Stimulated activated CD4-positive, alpha-beta T cell treated with anti-CD3 and anti-CD28 coated beads, Interleukin-15, amount 100 ng/mL, for 24 hours (primary cell): ENCODE data around the gene TUT1.
"Not testable (repeated sequence)": the region's sequence is repeated elsewhere in the genome, so short reads cannot be mapped to it uniquely, and the experiment has no call there.

Experiments
- DNase-seq: peaks from one replicate; pipeline ENCODE4 v3.0.0-alpha.2; 2020

TUT1 gene

DNA sequence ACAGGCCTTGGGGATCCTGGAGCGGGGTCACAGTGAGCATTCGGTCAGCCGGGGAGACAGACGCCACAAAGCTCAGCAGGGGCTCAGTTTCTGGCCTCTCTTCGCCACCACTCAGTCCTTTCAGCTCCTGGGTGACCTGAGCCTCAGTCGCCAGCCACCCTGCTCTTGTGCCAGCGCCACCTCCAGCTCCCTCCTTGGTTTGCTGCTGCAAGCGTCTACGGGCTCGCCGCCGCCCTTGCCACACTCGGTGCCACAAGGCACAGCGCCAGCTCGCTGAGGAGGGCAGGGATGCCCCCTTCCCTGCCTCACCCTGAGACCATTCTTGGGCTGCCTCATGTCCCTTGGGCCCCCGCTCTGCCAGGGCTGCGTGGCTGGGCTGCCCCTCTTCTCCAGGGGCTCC is 16.2 kb downstream of the TUT1 start:
- no peak for DNase-seq

DNA sequence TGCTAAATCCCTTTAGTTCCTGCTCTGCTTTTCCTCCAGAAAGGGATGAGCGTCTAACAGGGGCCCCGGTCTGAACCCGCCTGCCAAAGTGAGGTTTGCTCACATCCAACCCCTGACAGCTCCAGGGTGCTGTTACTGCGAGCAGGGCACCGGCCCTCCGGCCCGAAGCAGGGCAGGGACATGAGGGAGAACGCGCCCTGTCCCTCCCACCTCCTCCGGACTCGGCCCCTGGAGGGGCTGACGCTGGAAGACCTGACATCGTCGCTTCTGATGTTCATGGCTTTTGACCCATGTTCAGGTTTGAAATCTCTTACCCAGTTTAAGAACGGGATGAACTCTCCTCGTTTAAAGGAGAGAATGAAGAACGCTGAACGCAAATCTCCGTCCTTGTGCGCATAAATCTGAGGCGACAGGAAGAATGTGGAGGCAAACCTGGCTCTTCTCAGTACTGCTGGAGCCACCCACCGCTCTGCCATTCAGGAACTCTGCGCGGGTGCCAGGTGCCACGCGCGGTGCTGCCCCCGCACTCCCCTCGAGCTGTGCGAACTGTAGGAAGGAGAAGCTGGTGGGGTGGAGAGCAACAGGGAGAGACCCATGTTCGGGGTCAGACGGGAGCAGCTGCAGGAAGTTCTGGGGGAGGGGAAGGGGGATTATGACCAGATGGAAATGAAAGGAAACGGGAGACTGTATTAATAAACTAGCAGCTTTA is 16.8 kb downstream of the TUT1 start:
- DNase-seq: peak; percentile 35

DNA sequence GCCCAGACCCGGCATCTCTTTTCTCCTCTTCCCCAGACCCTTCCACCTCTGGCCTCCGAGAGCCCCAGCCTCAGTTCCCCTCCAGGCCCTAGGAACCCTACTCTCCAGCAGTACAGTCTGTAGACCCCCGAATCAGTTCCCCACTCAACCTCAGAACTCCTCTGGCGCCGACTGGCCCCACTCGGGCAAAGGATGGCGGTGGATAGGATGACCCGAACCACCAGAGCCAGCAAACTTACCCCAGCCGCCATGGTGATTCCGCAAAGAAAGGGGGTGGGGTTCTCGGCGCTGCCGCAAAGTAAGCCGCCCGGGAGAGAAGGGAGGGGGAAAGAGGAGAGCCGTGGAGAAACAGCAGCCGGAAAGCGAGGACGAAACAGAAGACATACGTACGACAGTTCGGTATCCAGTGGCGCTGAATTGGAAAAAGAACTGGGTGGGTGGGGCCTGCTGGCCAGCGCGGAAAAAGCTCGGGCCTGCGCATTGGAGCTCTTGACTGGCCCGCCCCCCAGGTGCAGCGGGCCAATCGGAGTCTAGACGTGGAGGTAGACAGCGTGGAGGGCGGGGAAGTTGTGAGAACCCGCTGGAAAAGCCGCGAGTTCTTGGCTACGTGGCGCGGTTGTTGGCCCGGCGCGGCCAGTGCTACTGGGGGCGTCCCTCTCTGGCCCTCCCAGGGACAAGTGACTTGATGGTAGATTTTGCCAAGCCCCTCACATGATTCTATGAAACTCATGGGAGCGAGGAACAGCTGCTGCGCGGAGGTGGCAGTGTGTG is 17.5 kb downstream of the TUT1 start, which contains the start of gene EEF1G:
TSS of gene EEF1G (minus strand) at position 300 of the 771 bp plus-strand sequence. CDS start at position 251, 49 bp downstream.
- DNase-seq: peak; percentile 98

DNA sequence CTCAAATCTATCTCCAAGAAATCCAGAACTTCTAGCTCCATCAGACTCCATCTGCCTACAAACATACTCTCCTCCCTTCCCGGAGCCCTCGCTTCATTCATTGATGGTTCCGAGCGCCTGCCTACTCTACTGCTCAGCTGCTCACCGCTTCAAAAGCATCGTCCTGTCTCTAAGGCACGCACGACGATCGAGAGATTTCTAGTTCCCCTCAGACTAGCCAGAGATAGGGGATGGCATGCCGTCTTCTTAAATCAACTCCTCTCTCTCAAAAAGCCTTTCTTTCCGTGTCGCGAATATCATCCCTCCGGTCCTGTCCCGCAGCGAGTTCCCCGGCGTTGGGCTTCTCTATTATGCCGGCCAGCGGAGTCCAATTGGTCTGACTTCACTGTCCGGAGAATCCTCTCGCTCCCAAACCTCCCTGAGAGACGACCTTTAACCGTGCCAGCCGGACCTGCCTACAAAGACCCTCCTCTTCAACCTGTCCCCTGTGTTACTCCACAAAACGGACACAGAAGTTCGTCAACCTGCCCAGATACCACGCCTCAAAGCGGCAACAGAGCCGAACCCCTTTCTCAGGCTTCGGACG is 18.2 kb downstream of the TUT1 start:
- DNase-seq: peak; percentile 32

DNA sequence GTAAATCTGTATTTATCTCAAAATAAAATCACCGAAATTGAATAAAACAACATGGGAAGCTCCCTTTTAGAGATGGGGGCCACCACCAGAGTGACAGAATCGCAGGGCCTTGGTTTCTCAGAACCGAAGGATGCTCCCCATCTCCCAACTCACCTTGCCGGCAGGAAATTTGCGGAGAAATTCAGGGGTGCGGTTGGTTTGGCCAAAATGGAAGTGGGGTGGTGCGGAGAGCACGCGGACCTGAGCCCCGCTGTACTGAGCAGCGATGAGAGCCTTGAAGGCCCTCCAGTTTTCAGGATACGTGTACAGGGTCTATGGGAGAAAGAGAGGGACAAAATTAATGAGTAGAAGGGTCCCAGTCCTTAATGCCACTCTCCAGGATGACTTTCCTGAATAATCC is 18.9 kb downstream of the TUT1 start:
- no peak for DNase-seq

DNA sequence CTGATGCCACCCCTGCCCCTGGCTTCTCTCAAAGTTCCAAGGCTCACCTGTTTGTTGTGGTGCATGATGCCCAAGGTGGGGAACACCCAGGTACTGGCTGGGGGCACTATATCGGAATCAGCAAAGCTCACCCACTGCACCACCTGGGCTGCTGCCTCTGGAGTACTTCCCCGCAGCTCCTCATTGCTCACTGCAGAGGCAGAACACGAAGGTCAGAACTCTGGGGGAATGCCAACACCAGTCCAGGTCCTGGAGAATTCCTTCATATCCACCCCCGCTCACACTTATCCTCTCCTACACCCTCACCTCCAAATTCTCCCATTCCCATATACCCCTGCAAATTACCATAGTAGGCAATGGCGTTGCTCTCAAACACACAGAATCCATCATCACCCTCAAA is 19.8 kb downstream of the TUT1 start:
- DNase-seq: not testable (repeated sequence)

DNA sequence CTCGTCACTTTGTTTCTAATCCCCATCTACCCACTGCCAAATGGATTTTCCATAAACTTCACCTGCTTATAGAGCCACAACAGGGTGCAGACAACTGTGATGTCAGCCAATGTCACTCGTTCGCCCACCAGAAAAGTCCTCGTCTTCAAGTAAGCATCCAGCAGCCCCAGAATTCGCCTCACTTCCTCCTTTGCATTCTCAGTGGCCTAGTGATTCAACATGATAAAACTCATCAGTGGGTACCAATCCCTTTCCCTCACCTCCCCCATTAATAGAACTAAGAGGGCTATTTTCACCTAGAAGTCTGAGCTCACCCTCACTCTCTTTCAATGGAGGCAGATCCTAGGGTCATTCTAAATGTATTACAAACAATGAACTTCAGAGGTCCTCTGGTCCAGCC is 20.4 kb downstream of the TUT1 start:
- DNase-seq: not testable (repeated sequence)

DNA sequence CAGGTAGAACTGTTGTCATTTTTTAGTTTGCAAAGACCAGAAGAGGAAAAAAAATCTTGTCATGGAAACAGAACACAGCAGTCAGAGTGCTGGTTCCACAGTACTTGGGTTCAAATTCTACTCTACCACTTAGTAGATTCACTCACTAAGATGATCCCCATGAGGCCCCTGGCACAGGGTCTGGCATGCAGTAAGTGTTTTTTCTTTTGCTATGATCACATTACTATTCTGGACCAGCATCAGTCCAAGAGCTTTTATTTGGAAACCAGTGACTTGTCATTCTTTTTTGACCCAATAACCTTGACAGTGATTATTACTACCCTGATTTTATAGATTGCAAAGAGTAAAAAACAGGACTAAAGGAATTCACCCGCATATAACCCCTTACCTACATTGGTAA is 21.7 kb downstream of the TUT1 start:
- DNase-seq: no peak

DNA sequence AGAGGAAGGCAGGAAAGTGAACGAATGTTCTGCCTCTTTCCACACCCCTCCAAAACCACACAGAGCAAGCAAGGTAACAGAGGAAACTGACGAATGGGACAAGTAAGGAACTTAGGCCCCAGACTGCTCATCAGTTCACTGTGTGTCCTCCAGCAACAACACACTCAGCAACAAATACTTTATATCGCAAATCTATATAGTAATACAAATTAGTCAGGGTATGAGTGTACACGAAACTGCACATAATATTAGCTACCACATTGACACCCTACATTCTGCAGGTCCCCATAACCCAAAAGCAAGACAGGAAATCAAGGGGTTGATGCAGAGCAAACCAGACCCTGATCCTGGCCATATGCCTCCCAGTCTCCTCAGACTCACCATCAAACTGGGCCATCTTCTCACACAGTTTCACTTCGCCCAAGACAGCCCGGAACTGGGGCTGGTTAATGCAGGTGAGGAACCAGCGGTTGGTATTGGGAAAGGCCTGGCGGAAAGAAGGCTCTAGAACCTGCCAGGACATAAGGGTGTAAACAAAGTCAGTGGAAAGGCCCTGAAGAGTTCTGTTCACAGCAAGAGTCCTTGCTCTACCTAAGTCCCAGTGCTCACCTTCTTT is 24.2 kb downstream of the TUT1 start:
- DNase-seq: no peak

DNA sequence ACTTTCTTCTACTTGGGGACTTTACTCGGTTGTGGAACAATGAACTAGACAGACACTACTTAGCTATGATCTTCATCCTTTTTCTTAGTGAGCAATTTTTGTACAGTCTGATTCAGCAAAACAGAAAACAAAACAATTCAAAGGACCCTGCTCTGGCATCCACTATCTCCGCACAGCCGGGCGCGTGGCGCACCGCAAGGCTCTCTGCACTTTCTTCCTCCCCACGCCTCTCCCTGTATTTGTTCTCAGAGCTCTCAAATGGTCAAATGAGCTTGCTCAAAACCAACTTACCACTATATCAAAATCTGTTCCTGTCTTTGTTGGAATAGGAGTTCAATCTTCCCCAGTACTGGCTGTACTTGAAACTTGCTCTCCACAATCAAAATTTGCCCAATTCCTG is 25.1 kb downstream of the TUT1 start:
- DNase-seq: no peak

DNA sequence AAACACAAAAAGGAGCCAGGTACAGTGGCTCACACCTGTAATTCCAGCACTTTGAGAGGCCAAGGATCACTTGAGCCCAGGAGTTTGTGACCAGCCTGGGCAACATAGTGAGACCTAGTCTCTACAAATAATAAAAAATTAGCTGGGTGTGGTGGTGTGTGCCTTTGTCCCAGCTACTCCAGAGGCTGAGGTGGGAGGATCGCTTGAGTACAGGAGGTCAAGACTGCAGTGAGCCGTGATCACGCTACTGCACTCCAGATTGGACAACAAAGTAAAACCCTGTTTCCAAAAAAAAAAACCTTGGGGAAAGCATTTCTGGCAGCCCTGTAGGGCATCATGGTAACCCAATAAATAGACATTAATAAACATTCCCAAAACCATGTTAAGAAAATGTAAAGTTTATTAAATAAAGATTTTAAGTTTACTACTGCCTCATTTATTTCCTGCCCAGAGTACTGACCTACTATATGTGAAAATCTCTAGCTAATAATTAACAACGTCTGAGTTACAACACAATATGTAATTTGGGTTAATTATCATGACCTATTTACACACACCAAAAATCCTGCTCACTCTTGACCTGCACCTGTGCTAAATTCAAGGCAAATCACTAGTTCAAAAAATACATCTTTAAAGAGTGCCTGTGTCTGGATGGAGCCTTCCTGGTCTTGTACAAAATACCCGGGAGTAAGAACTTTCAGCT is 26.1 kb downstream of the TUT1 start:
- DNase-seq: no peak

DNA sequence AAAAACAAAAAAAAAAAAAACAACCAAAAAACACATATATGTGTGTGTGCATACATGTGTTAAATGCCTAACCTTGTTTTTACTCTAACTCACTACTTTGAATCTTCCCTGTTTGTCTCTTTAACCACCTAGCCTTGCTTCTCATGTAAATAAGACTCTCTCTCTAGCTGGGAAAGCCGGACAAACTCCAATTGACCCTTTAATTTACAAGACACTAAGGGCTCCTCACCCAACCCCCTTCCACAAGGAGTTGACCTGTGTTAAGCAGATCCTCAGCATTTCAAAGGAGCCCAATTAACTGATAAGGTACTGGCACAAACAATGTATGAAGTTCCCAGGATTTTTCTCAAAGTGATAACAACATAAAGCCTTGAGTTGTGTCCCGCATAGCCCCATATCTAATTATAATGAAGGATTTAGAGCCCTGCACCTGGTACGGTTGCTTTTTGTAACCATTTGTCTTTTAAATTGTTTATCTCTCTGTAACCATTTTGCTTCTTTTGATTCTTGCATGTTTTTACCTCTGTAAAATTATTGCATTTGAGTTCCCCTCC is 29.6 kb downstream of the TUT1 start:
- DNase-seq: not testable (repeated sequence)

DNA sequence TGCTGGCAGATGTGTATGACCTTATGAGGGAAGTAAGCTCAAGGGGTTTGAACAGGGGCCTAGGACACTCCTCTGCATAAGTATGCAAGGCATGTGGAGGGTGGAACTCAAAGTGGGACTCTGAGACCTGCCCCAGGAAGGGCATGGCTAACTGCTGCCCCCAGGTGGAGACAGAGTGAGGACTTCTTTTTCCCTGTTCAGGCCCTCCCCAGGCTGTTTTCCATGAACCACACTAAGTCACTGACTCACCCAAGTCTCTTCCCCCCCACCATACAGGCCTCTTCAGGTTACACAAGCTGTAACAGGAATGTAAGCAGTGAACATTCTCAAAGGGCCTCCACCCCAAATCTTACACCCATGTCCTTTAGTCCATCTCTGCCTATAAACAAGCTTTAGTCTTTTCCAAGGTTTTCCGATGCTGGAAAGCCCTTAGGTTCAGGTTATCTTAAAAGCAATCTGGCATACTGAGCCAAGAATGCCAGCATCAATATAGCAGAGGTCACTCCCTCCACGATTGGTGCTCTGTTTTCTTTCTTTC is 30.7 kb downstream of the TUT1 start:
- peak; percentile 79 for DNase-seq

DNA sequence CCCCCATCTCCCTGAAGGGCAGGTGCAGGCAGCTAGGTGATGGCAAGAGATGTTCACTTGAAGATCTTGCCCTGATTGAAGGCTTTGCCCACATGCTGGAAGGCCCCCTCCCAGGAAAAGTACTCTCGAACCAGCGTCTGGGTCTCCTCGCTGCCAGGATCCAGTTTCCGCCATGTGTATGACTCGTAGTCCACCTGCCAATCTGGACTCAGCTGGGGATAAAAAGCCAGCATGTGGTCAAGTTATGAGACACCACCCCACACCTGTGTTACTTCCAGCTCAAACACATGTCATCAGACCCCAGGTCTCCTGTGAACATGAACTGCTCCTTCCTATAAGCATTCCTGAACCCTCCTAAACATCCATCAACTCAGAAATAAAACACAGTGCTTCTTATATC is 31.7 kb downstream of the TUT1 start:
- DNase-seq: not testable (repeated sequence)

DNA sequence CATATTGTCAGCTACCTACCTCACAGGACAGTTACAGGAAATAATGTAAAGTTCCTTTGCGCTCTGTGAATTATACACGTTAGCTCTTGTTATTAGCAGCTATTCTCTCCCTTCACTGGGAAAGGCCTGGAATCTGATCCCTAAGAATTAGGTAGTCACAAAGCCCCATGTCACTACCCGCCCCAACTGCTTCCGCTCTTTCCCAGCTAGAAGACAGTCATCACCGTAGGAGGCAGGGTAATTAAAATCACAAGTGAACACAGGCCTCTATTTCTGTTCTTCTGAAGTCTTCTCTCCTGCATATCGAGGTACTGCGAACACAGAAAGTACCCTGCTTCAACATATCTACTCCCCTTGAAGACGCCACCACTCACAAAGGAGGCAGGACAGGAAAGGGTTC is 32.1 kb downstream of the TUT1 start:
- no peak for DNase-seq

DNA sequence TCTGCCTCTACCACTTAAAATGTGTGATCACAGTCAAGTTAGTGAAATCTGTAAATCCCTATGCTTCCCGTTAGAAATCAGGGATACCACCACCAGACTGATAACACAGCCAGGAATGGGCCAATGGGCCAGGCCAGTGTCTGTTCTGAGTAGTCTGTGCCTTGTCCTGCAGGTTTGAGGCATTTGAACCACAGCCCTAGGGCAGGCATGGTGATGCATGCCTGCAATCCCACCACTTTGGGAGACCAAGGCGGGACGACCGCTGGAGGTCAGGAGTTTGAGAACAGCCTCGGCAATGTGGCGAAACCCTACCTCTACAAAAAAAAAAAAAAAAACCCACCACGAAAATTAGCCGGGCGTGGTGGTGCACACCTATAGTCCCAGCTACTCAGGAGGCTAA is 32.7 kb downstream of the TUT1 start:
- no peak for DNase-seq

DNA sequence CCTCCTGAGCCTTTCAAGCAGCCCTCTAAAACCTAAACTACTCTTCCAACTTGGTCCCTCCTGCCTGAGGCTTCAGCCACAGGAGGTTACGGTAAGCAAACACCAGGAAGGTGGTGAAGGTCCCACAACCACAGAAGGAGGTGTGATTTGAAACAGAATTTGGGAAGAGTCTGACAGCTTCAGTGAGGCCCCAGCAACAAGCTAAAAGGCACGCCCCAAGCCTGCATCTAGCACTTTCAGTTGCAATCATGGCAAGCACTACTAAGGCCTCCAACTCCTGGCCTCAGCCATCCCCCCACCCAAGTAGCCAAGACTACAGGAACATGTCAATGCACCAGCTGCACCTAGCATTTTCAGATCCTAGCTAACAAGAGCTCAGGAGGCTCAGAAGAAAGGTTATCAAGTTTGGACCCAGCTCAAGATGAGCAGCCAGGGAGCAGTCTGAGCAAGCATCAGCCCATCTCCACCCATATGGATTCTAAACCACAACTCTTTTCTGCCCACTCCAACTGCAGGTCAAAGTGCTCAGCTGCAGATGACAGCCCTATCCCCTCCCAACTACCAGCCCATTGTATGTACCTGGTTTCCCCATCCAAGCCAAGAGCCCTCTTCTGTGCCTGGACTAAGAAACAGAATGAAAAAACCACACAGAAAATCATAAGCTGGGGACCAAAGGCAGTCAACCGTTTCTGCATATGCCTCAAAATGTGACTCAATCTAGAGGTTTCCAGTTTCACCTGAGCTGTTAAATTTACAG is 34.3 kb downstream of the TUT1 start:
- peak; percentile 75 for DNase-seq

DNA sequence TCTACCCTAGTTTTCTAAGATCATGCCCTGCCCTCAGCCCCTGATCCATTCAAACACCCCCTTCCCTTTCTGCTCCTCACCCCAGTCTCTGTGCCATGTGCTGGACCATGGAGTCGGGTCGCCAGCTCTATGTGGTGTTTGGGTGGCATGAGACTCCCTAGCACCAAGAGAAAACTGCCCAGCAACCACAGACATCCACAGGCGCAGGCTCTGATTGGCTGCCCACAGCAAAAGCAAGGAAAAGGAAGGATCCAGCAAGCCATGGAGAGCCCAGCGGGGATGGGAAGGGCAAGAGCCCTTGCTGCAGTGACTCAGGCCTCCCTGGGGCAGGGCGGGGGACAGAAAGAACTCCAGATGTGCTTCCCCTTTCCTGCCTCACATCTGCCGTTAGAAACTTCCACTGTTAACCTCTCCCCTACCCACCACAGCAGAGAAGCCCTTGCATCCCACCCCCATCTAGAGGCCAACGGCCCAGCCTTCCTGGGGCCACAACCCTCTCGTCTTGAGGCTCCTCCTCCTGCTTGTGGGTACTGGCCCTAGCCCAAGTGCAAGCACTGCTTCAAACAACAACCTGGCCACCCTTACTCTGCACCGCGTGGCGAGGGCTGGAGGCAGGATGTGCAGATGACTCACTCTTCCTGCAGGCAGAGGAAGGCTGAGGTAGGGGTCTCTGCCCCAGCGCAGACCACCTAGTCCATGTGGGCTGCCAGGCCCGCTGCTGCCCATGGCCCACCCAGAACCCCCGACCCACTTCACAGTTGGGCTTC is 35.0 kb downstream of the TUT1 start:
- peak; percentile 88 for DNase-seq

DNA sequence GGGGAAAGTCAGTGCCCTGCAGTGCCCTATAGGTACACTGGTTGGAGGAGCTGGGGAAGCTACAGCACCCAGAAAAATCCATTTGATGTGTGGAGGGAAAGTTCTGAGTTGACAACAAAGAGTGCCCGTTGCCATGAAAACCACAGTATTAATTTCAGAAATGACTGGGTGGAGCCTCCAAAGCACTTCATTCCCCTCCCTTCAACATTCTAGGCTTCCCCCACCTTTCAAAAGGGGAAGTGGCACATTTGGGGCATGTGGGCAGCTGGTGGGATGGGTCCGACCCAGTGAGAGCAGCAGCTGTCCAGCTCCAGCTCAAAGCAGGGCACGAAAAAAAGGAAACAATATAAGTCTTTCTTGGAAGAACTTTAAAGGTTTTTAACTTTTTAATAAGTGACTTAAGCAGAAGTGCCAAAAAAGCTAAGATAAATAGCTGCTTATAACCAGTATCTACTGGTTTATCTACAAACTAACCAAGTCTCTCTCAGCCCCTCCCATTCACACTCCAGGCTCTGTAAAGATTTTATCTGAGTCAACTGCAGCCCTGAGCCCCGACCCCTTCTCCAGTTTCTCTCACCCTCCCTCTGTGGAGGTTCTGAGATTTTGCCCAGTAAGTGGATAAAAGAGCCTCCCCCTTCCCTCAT is 35.7 kb downstream of the TUT1 start:
- DNase-seq: peak; percentile 58
